Panc1 (cell line): ENCODE data around the gene CPT1B. TPM values are rescaled to one million over a fixed set of nuclear protein-coding genes. Genes with fewer than 3 reads are reported as not detected.

Source experiments
- ATAC-seq: fragments of 200-7000 bp; cut with Tn5 transposase; 2 replicates; pipeline ENCODE4 v1.9.1; 2020; ENCODE audit warnings: mild to moderate bottlenecking, moderate library complexity
- BruUV-seq: library from RNA; stranded (reverse); fragments of 400-500 nt; replicated peaks from 2 replicates; lab custom pipeline; 2021; lab: Mats Ljungman, UMichigan
- CTCF ChIA-PET: fragments of 300-600 bp; sonication (Branson Sonifier 250); formaldehyde crosslinking; loops from one replicate; lab custom pipeline; 2022; ENCODE audit warnings: antibody characterized with exemption; lab: Charles Lee
- POLR2A ChIA-PET: fragments of 300-600 bp; sonication (Branson Sonifier 250); formaldehyde crosslinking; loops from one replicate; lab custom pipeline; 2022; ENCODE audit warnings: antibody characterized with exemption; lab: Charles Lee
- DNase-seq: peaks from one replicate; pipeline ENCODE4 v3.0.0-alpha.2; 2010; ENCODE audit warnings: low read depth, low spot score
- H3K27ac ChIP-seq: 2 replicates; pipeline ENCODE4 v1.5.1; 2011; ENCODE audit warnings: mild to moderate bottlenecking, low read length, inconsistent platforms
- H3K27me3 ChIP-seq: fragments of 200-500 bp; sonication (Bioruptor generic); 2 replicates; pipeline ENCODE4 v1.6.0; 2014; ENCODE audit warnings: low read length, inconsistent platforms; ENCODE audit not compliant: control insufficient read depth, insufficient read depth
- H3K36me3 ChIP-seq: fragments of 200-500 bp; sonication (Bioruptor generic); 2 replicates; pipeline ENCODE4 v1.5.1; 2014; ENCODE audit warnings: inconsistent platforms, mild to moderate bottlenecking, low read length, moderate library complexity; ENCODE audit not compliant: control insufficient read depth, insufficient read depth
- H3K4me1 ChIP-seq: 2 replicates; pipeline ENCODE4 v1.5.1; 2011; ENCODE audit warnings: inconsistent platforms, mild to moderate bottlenecking, low read length, moderate library complexity; ENCODE audit not compliant: control insufficient read depth, insufficient read depth
- H3K4me3 ChIP-seq, 2 experiments: 2 replicates each; pipeline ENCODE4 v1.5.1; 2011 to 2012; ENCODE audit warnings: low read depth in 2 of 2, low read length in 2 of 2, mild to moderate bottlenecking in 2 of 2, inconsistent platforms in 1 of 2, moderate library complexity in 1 of 2
- H3K9me3 ChIP-seq: fragments of 200-500 bp; sonication (Bioruptor generic); 2 replicates; pipeline ENCODE4 v1.5.1; 2014; ENCODE audit warnings: low read depth, mild to moderate bottlenecking, inconsistent platforms, low read length, moderate library complexity; ENCODE audit not compliant: control insufficient read depth, insufficient read depth
- POLR2AphosphoS5 ChIP-seq: IDR thresholded peaks from 2 replicates; pipeline ENCODE4 v1.6.1; 2012; ENCODE audit warnings: mild to moderate bottlenecking, low read depth, low read length, moderate library complexity
- SIN3A ChIP-seq: IDR thresholded peaks from 2 replicates; pipeline ENCODE4 v1.6.1; 2012; ENCODE audit warnings: low read depth, mild to moderate bottlenecking, low read length, moderate library complexity, borderline replicate concordance; ENCODE audit not compliant: insufficient read depth
- TCF7L2 ChIP-seq: IDR thresholded peaks from 2 replicates; pipeline ENCODE4 v1.6.1; 2011; ENCODE audit warnings: mild to moderate bottlenecking, low read depth, low read length, inconsistent platforms
- in situ Hi-C: cut with HindIII; loops from 2 replicates; pipeline ENCODE4 v1.10.0; 2016; ENCODE audit warnings: low sequenced_read_pairs, low pct_unique_long_range_greater_than_20kb
- intact Hi-C: fragments of 100-400 bp; cut with micrococcal nuclease; formaldehyde crosslinking; loops from one replicate; pipeline ENCODE4 v1.10.0; 2022; ENCODE audit not compliant: unreplicated experiment
- total RNA-seq: library from RNA; stranded (reverse); gene quantifications from one replicate; pipeline ENCODE4 v1.2.1, GENCODE V29; 2021; ENCODE audit not compliant: unreplicated experiment
- TF ChIP-seq, protein P1 (sequence below): fragments of 450-650 bp; IDR thresholded peaks from 2 replicates; pipeline ENCODE4 v1.5.1; 2017; ENCODE audit warnings: mild to moderate bottlenecking
- TF ChIP-seq, protein P2 (sequence below), 2 experiments: IDR thresholded peaks; 2 replicates each; pipeline ENCODE4 v1.6.1; 2011 to 2012; ENCODE audit warnings: low read depth in 2 of 2, control low read depth in 1 of 2, low read length in 1 of 2, mild to moderate bottlenecking in 1 of 2, moderate library complexity in 1 of 2; ENCODE audit not compliant: insufficient read depth in 1 of 2

CPT1B gene
- total RNA-seq, 1 experiment from 2014 or later, result 18.4 TPM

DNA sequence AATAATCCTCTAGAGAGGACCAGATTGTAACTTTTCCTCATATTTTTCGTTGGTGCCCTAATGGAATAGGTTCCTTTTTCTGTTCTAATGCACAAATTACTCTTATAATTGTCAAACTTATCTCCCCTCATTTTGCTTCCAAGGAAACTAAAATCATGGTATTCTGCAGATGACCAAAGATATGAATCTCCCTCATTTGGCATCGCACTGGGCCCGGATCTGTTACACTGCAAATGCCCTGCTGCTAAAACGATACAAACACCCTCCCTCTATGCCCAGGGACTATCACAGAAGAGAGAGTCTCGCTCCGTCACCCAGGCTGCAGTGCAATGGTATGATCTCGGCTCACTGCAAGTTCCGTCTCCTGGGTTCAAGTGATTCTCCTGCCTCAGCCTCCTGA, 24.9 kb downstream of the CPT1B start:
- BruUV-seq, result no TSS peak
- no peaks in the 10 kb centered on the region for H3K9me3 ChIP-seq
- no peaks in the 10 kb centered on the region for H3K27me3 ChIP-seq
- ChIA-PET CTCF (interaction anchor here (1.1 kb wide), 1 partner anchor 28 kb away, joined by 3 read pairs; the partner anchor contains the start of gene SCO2), POLR2A (no interaction called here)
- no peak for TF ChIP-seq TCF7L2
- TF ChIP-seq, protein P1, sequence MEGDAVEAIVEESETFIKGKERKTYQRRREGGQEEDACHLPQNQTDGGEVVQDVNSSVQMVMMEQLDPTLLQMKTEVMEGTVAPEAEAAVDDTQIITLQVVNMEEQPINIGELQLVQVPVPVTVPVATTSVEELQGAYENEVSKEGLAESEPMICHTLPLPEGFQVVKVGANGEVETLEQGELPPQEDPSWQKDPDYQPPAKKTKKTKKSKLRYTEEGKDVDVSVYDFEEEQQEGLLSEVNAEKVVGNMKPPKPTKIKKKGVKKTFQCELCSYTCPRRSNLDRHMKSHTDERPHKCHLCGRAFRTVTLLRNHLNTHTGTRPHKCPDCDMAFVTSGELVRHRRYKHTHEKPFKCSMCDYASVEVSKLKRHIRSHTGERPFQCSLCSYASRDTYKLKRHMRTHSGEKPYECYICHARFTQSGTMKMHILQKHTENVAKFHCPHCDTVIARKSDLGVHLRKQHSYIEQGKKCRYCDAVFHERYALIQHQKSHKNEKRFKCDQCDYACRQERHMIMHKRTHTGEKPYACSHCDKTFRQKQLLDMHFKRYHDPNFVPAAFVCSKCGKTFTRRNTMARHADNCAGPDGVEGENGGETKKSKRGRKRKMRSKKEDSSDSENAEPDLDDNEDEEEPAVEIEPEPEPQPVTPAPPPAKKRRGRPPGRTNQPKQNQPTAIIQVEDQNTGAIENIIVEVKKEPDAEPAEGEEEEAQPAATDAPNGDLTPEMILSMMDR, result no peak
- TF ChIP-seq, protein P2, sequence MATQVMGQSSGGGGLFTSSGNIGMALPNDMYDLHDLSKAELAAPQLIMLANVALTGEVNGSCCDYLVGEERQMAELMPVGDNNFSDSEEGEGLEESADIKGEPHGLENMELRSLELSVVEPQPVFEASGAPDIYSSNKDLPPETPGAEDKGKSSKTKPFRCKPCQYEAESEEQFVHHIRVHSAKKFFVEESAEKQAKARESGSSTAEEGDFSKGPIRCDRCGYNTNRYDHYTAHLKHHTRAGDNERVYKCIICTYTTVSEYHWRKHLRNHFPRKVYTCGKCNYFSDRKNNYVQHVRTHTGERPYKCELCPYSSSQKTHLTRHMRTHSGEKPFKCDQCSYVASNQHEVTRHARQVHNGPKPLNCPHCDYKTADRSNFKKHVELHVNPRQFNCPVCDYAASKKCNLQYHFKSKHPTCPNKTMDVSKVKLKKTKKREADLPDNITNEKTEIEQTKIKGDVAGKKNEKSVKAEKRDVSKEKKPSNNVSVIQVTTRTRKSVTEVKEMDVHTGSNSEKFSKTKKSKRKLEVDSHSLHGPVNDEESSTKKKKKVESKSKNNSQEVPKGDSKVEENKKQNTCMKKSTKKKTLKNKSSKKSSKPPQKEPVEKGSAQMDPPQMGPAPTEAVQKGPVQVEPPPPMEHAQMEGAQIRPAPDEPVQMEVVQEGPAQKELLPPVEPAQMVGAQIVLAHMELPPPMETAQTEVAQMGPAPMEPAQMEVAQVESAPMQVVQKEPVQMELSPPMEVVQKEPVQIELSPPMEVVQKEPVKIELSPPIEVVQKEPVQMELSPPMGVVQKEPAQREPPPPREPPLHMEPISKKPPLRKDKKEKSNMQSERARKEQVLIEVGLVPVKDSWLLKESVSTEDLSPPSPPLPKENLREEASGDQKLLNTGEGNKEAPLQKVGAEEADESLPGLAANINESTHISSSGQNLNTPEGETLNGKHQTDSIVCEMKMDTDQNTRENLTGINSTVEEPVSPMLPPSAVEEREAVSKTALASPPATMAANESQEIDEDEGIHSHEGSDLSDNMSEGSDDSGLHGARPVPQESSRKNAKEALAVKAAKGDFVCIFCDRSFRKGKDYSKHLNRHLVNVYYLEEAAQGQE (IDR thresholded peaks at IDR 0.05; ENCODE audit: insufficient read depth in 1 of 2, low read depth in 2 of 2, low read length in 1 of 2), result no peak
- no peak for TF ChIP-seq POLR2AphosphoS5
- TF ChIP-seq SIN3A, result no peak
- DNase-seq, result no peak
- no peak overlapping the region for H3K4me3 ChIP-seq
- H3K36me3 ChIP-seq, result no peaks in the 10 kb centered on the region
- H3K27ac ChIP-seq, result no peak overlapping the region
- intact Hi-C loops, result no loop called here
- in situ Hi-C loops, result no loop called here
- no peaks in the 10 kb centered on the region for H3K4me1 ChIP-seq
- ATAC-seq, result no peak

DNA sequence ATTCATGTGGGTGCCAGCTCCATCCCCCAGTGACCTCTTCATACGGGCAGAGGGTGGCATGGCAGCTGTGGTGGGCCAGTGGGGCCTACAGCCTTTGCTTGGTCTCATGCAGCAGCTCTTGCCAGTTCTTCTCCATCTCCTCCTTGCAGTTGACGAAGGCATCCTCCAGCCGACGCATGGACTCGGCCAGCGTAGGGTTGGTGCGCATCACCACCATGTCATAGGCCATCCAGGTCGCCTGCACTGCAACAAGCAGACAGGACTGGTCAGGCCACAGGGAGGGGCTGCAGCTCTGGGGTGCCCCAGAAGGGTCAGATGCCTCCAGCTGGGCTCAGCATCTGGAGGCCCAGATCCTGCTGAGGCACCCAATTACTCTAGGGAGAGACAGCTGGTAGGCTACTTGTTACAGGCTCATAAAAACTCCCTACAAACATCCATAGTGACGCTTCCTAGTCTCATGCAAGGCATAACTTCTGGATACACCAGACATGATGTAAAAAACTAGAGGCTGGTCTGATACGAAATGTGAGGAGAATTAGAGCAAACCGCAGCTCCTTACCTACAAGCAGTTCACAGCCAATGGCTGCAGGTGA, 27.0 kb downstream of the CPT1B start:
- Histone ChIP-seq H3K9me3 (no peaks in the 10 kb centered on the region), H3K27ac (no peak overlapping the region), H3K4me1 (peaks cover under 1% of the 10 kb centered on the region; the same call in 1 of the 2 replicates), H3K27me3 (no peaks in the 10 kb centered on the region), H3K4me3 (no peak overlapping the region), H3K36me3 (no peaks in the 10 kb centered on the region)
- POLR2A ChIA-PET, result interaction anchor here (0.6 kb wide), 1 partner anchor 52 kb away, joined by 10 read pairs; no protein-coding TSS in a partner anchor
- in situ Hi-C loops (no loop called here), intact Hi-C loops (no loop called here)
- TF ChIP-seq SIN3A (no peak), POLR2AphosphoS5 (no peak)
- BruUV-seq, result no TSS peak
- CTCF ChIA-PET, result no interaction called here
- ATAC-seq, result no peak
- DNase-seq, result no peak

DNA sequence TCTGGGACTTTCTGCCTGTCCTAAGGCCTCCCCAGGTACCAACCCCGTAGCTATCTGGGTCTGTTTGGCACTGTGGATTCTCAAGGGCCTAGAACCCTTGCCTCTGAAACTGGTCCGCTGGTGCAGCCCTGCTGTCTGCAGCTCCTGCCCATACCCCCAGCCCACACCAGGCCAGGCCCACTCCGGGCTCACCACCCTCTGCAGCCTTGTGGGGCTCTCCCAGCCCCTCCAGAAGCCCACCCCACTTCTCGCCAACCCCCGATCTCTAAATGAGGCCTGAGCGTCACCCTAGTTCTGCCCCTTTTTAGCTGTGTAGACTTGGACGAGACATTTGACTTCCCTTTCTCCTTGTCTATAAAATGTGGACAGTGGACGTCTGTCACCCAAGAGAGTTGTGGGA, 27.8 kb downstream of the CPT1B start:
- POLR2A ChIA-PET, result interaction anchor here (0.6 kb wide), 1 partner anchor 51 kb away, joined by 10 read pairs; no protein-coding TSS in a partner anchor

More for the DNA sequence above, 27.8 kb downstream of the CPT1B start:
- Histone ChIP-seq H3K9me3 (no peaks in the 10 kb centered on the region), H3K4me3 (no peak overlapping the region), H3K27me3 (no peaks in the 10 kb centered on the region), H3K36me3 (no peaks in the 10 kb centered on the region), H3K27ac (no peak overlapping the region), H3K4me1 (peaks cover 4% of the 10 kb centered on the region; the same call in 1 of the 2 replicates)
- no TSS peak for BruUV-seq
- ATAC-seq, result no peak
- no peak for DNase-seq
- in situ Hi-C loops (no loop called here), intact Hi-C loops (no loop called here)
- no peak for TF ChIP-seq POLR2AphosphoS5
- TF ChIP-seq, protein P1, result no peak
- CTCF ChIA-PET, result no interaction called here
